PC-9 (cell line): Measurements from ENCODE around the gene CBFA2T3.

Experiments used
- CTCF ChIP-seq: fragments of 200-600 bp; sonication (generic); conservative IDR thresholded peaks from 2 replicates; pipeline ENCODE4 v1.6.1; 2017; ENCODE audit warnings: mixed run types, antibody characterized with exemption, mild to moderate bottlenecking, moderate library complexity
- EZH2 ChIP-seq: fragments of 200-600 bp; sonication (generic); IDR thresholded peaks from 2 replicates; pipeline ENCODE4 v1.8.0; 2017; ENCODE audit warnings: antibody characterized with exemption, low read depth

DNA sequence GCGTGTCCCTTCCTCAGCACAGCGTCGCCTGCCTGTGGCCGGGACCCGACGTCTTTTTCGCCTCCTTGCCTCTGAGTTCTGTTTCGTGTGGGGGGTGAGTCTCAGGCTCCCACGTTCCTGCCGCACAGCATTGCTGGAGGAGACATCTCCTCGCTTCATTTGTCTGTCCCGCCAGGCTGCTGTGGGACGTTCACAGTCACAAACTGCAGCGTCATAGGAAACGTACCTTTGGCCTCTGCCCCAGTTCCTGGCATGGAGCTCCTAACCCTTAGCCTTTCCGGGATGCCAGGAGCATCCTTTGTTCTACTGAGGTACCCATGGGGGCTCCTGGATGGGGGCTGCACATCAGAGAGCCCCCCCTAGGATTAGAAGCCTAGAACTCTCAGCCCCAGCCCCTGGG lies 18.2 kb upstream of the CBFA2T3 start:
- TF ChIP-seq CTCF (no peak), EZH2 (no peak)
